ENCODE data around the gene SSTR5. TPM values are rescaled to one million over a fixed set of nuclear protein-coding genes. Genes with fewer than 3 reads are reported as not detected.

Gene SSTR5
- total RNA-seq, 1 donor from 2014 or later = 1.3 TPM

GRCh38 chr16:1047801-1048200 lies 24.7 kb upstream of the SSTR5 start:
- TF ChIP-seq, protein P1, sequence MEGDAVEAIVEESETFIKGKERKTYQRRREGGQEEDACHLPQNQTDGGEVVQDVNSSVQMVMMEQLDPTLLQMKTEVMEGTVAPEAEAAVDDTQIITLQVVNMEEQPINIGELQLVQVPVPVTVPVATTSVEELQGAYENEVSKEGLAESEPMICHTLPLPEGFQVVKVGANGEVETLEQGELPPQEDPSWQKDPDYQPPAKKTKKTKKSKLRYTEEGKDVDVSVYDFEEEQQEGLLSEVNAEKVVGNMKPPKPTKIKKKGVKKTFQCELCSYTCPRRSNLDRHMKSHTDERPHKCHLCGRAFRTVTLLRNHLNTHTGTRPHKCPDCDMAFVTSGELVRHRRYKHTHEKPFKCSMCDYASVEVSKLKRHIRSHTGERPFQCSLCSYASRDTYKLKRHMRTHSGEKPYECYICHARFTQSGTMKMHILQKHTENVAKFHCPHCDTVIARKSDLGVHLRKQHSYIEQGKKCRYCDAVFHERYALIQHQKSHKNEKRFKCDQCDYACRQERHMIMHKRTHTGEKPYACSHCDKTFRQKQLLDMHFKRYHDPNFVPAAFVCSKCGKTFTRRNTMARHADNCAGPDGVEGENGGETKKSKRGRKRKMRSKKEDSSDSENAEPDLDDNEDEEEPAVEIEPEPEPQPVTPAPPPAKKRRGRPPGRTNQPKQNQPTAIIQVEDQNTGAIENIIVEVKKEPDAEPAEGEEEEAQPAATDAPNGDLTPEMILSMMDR (IDR thresholded peaks at IDR 0.05; ENCODE audit: partially characterized antibody, unreplicated experiment) = no peak
- Mint-ChIP-seq H3K9me3 (ENCODE audit: unreplicated experiment) (peaks cover 2% of the 10 kb centered on the region), H3K4me3 (ENCODE audit: unreplicated experiment) (no peak overlapping the region), H3K4me1 (ENCODE audit: low read depth, unreplicated experiment) (no peaks in the 10 kb centered on the region), H3K36me3 (ENCODE audit: unreplicated experiment) (no peaks in the 10 kb centered on the region), H3K27me3 (ENCODE audit: unreplicated experiment) (peaks cover 2% of the 10 kb centered on the region), H3K27ac (ENCODE audit: unreplicated experiment) (no peak overlapping the region)
- no peak for DNase-seq

- H3K9me3 Mint-ChIP-seq (ENCODE audit: unreplicated experiment) = peaks cover 2% of the 10 kb centered on the region
- peaks cover 2% of the 10 kb centered on the region for H3K27me3 Mint-ChIP-seq (ENCODE audit: unreplicated experiment)
- no peak overlapping the region for H3K4me3 Mint-ChIP-seq (ENCODE audit: unreplicated experiment)
- TF ChIP-seq, protein P1 (IDR thresholded peaks at IDR 0.05; ENCODE audit: partially characterized antibody, unreplicated experiment) = no peak
- no peak overlapping the region for H3K27ac Mint-ChIP-seq (ENCODE audit: unreplicated experiment)
- no peaks in the 10 kb centered on the region for H3K36me3 Mint-ChIP-seq (ENCODE audit: unreplicated experiment)
- no peaks in the 10 kb centered on the region for H3K4me1 Mint-ChIP-seq (ENCODE audit: low read depth, unreplicated experiment)
- peak; percentile 90 for DNase-seq
Observed at GRCh38 chr16:1048442-1049112, 24.0 kb upstream of the SSTR5 start.

DNA sequence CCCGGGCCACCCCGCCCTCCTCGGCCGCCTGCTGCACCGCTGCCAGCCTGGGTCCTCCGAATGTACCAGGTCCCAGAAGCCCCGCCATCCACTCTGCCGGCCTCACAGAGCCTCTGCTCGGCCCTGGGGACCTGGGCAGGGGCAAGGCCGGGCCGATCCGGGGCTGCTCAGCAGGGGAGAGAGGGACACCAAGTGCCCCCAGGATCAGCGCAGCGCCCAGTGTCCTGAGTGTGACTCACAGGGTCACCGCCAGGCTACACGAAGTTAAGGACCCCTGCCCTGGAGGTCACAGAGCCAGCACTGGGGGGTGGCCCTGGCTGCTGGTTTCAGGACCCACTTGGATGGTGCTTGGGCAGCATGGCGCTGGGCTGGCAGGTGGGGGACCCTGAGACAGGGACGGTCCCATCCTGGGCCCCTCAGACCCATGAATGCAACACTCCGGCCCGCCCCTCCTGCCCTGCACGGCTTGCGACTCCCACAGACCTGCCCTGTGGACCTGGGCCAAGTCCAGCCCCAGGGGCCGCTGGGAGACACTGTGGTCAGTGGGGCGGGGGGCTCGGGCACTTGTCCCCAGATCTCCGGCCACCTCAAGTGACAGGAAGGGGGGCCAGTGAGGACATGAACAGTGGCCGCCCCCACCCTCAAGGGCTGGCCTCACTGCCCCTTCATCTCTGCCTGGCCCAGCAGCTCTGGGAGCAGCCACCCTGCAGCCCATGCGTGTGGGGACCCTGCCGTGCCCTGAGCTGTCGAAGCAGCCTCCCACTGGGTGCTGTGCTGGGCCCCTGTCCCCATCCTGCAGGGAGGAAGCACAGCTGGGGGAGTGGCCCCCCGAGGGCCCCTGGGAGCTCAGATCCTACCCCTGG lies 23.2 kb upstream of the SSTR5 start:
- Mint-ChIP-seq H3K4me3 (ENCODE audit: unreplicated experiment) (no peak overlapping the region), H3K27ac (ENCODE audit: unreplicated experiment) (no peak overlapping the region), H3K36me3 (ENCODE audit: unreplicated experiment) (no peaks in the 10 kb centered on the region), H3K4me1 (ENCODE audit: low read depth, unreplicated experiment) (no peaks in the 10 kb centered on the region), H3K9me3 (ENCODE audit: unreplicated experiment) (peaks cover 2% of the 10 kb centered on the region), H3K27me3 (ENCODE audit: unreplicated experiment) (peaks cover 2% of the 10 kb centered on the region)
- DNase-seq = no peak
- TF ChIP-seq, protein P1 (IDR thresholded peaks at IDR 0.05; ENCODE audit: partially characterized antibody, unreplicated experiment) = no peak

DNA sequence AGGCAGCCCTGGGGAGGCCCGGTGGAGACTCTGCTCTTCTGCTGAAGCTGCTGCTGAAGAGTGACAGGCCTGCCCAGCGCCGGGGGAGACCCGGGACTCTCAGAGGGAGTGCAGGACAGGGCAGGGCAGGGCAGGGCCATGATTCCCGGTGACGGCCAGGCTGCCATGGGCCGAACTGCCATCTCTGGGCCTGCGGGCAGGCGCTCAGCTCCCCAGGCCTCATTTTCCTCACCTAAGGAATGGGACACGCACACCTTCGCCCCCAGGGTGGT lies 22.6 kb upstream of the SSTR5 start:
- Mint-ChIP-seq H3K9me3 (ENCODE audit: unreplicated experiment) (peaks cover 2% of the 10 kb centered on the region), H3K36me3 (ENCODE audit: unreplicated experiment) (no peaks in the 10 kb centered on the region), H3K27ac (ENCODE audit: unreplicated experiment) (no peak overlapping the region), H3K27me3 (ENCODE audit: unreplicated experiment) (peaks cover 2% of the 10 kb centered on the region), H3K4me1 (ENCODE audit: low read depth, unreplicated experiment) (no peaks in the 10 kb centered on the region), H3K4me3 (ENCODE audit: unreplicated experiment) (no peak overlapping the region)
- no peak for DNase-seq
- TF ChIP-seq, protein P1 (IDR thresholded peaks at IDR 0.05; ENCODE audit: partially characterized antibody, unreplicated experiment) = no peak

DNA sequence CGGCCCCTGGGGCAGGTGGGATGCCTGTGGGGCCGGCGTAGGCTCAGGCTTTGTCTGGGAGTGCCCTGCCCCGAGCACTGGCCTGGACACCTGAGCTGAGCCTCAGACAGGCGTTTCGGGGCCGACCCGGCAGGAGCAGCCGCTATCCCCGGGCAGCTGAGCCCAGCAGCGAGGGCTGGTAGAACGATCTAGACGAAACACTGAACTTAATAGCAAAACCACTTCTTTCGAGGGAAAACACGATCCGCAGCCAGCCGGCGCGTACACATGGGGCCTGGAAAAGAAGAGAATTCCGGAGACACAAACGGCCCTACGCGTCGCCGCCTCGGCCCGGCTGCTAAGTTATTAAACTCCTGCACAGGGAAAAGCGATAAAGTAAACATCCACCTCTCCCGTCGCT lies 22.0 kb upstream of the SSTR5 start:
- Mint-ChIP-seq H3K27me3 (ENCODE audit: unreplicated experiment) (peaks cover 2% of the 10 kb centered on the region), H3K36me3 (ENCODE audit: unreplicated experiment) (no peaks in the 10 kb centered on the region), H3K27ac (ENCODE audit: unreplicated experiment) (peak overlapping the region; percentile 52), H3K4me3 (ENCODE audit: unreplicated experiment) (no peak overlapping the region), H3K4me1 (ENCODE audit: low read depth, unreplicated experiment) (no peaks in the 10 kb centered on the region), H3K9me3 (ENCODE audit: unreplicated experiment) (peaks cover 2% of the 10 kb centered on the region)
- DNase-seq = no peak
- TF ChIP-seq, protein P1 (IDR thresholded peaks at IDR 0.05; ENCODE audit: partially characterized antibody, unreplicated experiment) = no peak
